DND-41 (cell line): ENCODE results near the gene ZDHHC13.

Source experiments
- ATAC-seq: fragments of 200-7000 bp; cut with Tn5 transposase; 3 replicates; pipeline ENCODE4 v1.9.1; 2021; ENCODE audit warnings: low read depth; ENCODE audit not compliant: insufficient read depth
- DNase-seq: peaks from one replicate; pipeline ENCODE4 v3.0.0-alpha.2; 2020
- H2AFZ ChIP-seq: 2 replicates; pipeline ENCODE4 v1.6.0; 2012; ENCODE audit warnings: low read depth, low read length
- H3K27ac ChIP-seq: 2 replicates; pipeline ENCODE4 v1.5.1; 2012; ENCODE audit warnings: low read length, inconsistent platforms
- H3K27me3 ChIP-seq: fragments of 200-600 bp; sonication (generic); 2 replicates; pipeline ENCODE4 v1.6.0; 2012; ENCODE audit warnings: low read length, mild to moderate bottlenecking, inconsistent platforms; ENCODE audit not compliant: insufficient read depth, poor library complexity
- H3K36me3 ChIP-seq: 2 replicates; pipeline ENCODE4 v1.5.1; 2012; ENCODE audit warnings: low read length, inconsistent platforms; ENCODE audit not compliant: insufficient read depth
- H3K4me1 ChIP-seq: 2 replicates; pipeline ENCODE4 v1.5.1; 2012; ENCODE audit warnings: mild to moderate bottlenecking, low read length; ENCODE audit not compliant: insufficient read depth
- H3K4me2 ChIP-seq: 2 replicates; pipeline ENCODE4 v1.6.0; 2012; ENCODE audit warnings: mild to moderate bottlenecking, moderate library complexity, low read length, inconsistent platforms; ENCODE audit not compliant: insufficient read depth
- H3K4me3 ChIP-seq, 2 experiments: fragments of 200-600 bp in 1 of 2; shearing (Covaris generic) in 1 of 2; 2 replicates each; pipeline ENCODE4 v1.5.1; 2012 to 2016; ENCODE audit warnings: inconsistent platforms in 2 of 2, low read length in 2 of 2, mild to moderate bottlenecking in 2 of 2, low read depth in 1 of 2, moderate library complexity in 1 of 2
- H3K79me2 ChIP-seq: 2 replicates; pipeline ENCODE4 v1.6.0; 2012; ENCODE audit warnings: low read length, inconsistent platforms; ENCODE audit not compliant: insufficient read depth
- H3K9ac ChIP-seq: 2 replicates; pipeline ENCODE4 v1.6.0; 2012; ENCODE audit warnings: low read depth, mild to moderate bottlenecking, inconsistent platforms, low read length, moderate library complexity
- H3K9me3 ChIP-seq: 2 replicates; pipeline ENCODE4 v1.5.1; 2012; ENCODE audit warnings: low read length, moderate library complexity, mild to moderate bottlenecking, inconsistent platforms; ENCODE audit not compliant: insufficient read depth, severe bottlenecking
- H4K20me1 ChIP-seq: 2 replicates; pipeline ENCODE4 v1.6.0; 2012; ENCODE audit warnings: low read length; ENCODE audit not compliant: insufficient read depth
- EZH2 ChIP-seq: IDR thresholded peaks from 3 replicates; pipeline ENCODE4 v1.6.1; 2012; ENCODE audit warnings: borderline replicate concordance, low read depth, mild to moderate bottlenecking, moderate library complexity, low read length, inconsistent platforms; ENCODE audit not compliant: severe bottlenecking
- TF ChIP-seq, protein P1 (sequence below): IDR thresholded peaks from 2 replicates; pipeline ENCODE4 v1.5.1; 2012; ENCODE audit warnings: borderline replicate concordance, low read length, moderate library complexity, mild to moderate bottlenecking; ENCODE audit not compliant: poor library complexity, severe bottlenecking; ENCODE audit errors: extremely low read depth

Gene ZDHHC13

GRCh38 chr11:19225581-19225980 is 108.6 kb downstream of the ZDHHC13 start:
- Histone ChIP-seq H3K4me2 (no peak overlapping the region), H4K20me1 (0 out of 2 replicates have a peak, but pooled peaks cover 3% of the 10 kb centered on the region), H3K9ac (no peak overlapping the region), H2AFZ (no peak overlapping the region), H3K27ac (no peak overlapping the region), H3K9me3 (no peaks in the 10 kb centered on the region), H3K36me3 (peaks cover 73% of the 10 kb centered on the region), H3K4me3 (no peak overlapping the region), H3K4me1 (no peaks in the 10 kb centered on the region), H3K79me2 (no peaks in the 10 kb centered on the region), H3K27me3 (no peaks in the 10 kb centered on the region)
- DNase-seq (no peak), ATAC-seq (no peak)
- TF ChIP-seq EZH2, result no peak
- TF ChIP-seq, protein P1, sequence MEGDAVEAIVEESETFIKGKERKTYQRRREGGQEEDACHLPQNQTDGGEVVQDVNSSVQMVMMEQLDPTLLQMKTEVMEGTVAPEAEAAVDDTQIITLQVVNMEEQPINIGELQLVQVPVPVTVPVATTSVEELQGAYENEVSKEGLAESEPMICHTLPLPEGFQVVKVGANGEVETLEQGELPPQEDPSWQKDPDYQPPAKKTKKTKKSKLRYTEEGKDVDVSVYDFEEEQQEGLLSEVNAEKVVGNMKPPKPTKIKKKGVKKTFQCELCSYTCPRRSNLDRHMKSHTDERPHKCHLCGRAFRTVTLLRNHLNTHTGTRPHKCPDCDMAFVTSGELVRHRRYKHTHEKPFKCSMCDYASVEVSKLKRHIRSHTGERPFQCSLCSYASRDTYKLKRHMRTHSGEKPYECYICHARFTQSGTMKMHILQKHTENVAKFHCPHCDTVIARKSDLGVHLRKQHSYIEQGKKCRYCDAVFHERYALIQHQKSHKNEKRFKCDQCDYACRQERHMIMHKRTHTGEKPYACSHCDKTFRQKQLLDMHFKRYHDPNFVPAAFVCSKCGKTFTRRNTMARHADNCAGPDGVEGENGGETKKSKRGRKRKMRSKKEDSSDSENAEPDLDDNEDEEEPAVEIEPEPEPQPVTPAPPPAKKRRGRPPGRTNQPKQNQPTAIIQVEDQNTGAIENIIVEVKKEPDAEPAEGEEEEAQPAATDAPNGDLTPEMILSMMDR, result no peak
